Islet of Langerhans (tissue), 1 donor: ENCODE results near the gene HP.
"Not testable (repeated sequence)": the region's sequence is repeated elsewhere in the genome, so short reads cannot be mapped to it uniquely, and the experiment has no call there.

Source experiments
- FAIRE-seq: peaks from one replicate; lab custom pipeline; 2011; peaks lifted over from hg19 to GRCh38; lab: Jason Lieb, UNC

Gene HP

GRCh38 chr16:72054254-72054847 lies at the start of gene HP:
HP (plus strand) TSS chr16:72054505; CDS start chr16:72054653, 148 bp downstream.
- not testable (repeated sequence) for FAIRE-seq

GRCh38 chr16:72008065-72008423 lies 46.3 kb upstream of the HP start:
- peak; percentile 33 for FAIRE-seq

- FAIRE-seq = no peak
Measured at GRCh38 chr16:72008424-72009216, 45.7 kb upstream of the HP start, which contains the start of gene DHODH. DHODH (plus strand) TSS chr16:72008744; CDS start chr16:72008765, 21 bp downstream.

GRCh38 chr16:72009779-72010178 lies 44.5 kb upstream of the HP start:
- no peak for FAIRE-seq

- FAIRE-seq = no peak
Measured at GRCh38 chr16:72012607-72013006, 41.7 kb upstream of the HP start.

- FAIRE-seq = no peak
Measured at GRCh38 chr16:72013389-72013788, 40.9 kb upstream of the HP start.

- FAIRE-seq = no peak
Measured at GRCh38 chr16:72013888-72014581, 40.3 kb upstream of the HP start.

GRCh38 chr16:72014675-72015074 lies 39.6 kb upstream of the HP start:
- no peak for FAIRE-seq

- FAIRE-seq = no peak
Measured at GRCh38 chr16:72015124-72015523, 39.2 kb upstream of the HP start.

GRCh38 chr16:72018470-72018869 lies 35.8 kb upstream of the HP start:
- no peak for FAIRE-seq

GRCh38 chr16:72021043-72021442 lies 33.3 kb upstream of the HP start:
- FAIRE-seq = no peak

- FAIRE-seq = no peak
Measured at GRCh38 chr16:72022127-72022526, 32.2 kb upstream of the HP start.

- FAIRE-seq = no peak
Measured at GRCh38 chr16:72023962-72024361, 30.3 kb upstream of the HP start.

GRCh38 chr16:72024862-72025382 lies 29.4 kb upstream of the HP start:
- FAIRE-seq = no peak

- no peak for FAIRE-seq
Measured at GRCh38 chr16:72025404-72026114, 28.7 kb upstream of the HP start.

- FAIRE-seq = no peak
Measured at GRCh38 chr16:72027669-72028378, 26.5 kb upstream of the HP start.

- no peak for FAIRE-seq
Measured at GRCh38 chr16:72029567-72030271, 24.6 kb upstream of the HP start.

- FAIRE-seq = no peak
Measured at GRCh38 chr16:72033437-72033836, 20.9 kb upstream of the HP start.

- no peak for FAIRE-seq
Measured at GRCh38 chr16:72036098-72036497, 18.2 kb upstream of the HP start.

GRCh38 chr16:72042157-72042660 lies 12.1 kb upstream of the HP start:
- FAIRE-seq = no peak

- no peak for FAIRE-seq
Measured at GRCh38 chr16:72043058-72043457, 11.2 kb upstream of the HP start.
